GM23248 (cell line): ENCODE results near the gene HS3ST1.

ENCODE experiments used
- EZH2 ChIP-seq: fragments of 200-600 bp; sonication (generic); IDR thresholded peaks from 2 replicates; pipeline ENCODE4 v1.6.1; 2018; ENCODE audit warnings: antibody characterized with exemption, mild to moderate bottlenecking; ENCODE audit not compliant: insufficient read depth, poor library complexity, severe bottlenecking
- EZH2phosphoT487 ChIP-seq: fragments of 200-600 bp; sonication (generic); IDR thresholded peaks from 2 replicates; pipeline ENCODE4 v1.6.1; 2018; ENCODE audit warnings: antibody characterized with exemption, moderate library complexity, mild to moderate bottlenecking, low read depth; ENCODE audit not compliant: insufficient read depth

DNA sequence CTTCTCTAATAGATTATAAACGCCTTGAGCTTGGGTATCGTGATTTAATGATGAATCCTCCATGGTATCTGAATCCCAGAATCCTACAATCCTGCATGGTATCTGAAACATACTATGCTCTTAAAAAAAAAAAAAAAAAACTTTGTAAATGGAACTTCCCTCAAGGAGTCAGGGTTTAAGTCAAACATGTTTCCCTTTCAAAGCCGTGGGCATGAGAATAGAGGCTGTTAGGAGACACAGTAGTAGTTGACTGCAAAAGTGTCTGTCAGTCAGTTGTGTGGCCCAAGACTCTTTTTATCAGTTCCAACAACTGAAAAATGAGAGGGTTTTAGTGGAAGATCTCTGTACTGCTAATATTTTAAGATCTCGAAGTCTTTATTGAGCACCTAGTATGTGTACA lies 2.4 kb upstream of the HS3ST1 start:
- TF ChIP-seq EZH2 (no peak), EZH2phosphoT487 (no peak)
